ENCODE measurements around the gene PDE4D. TPM values are rescaled to one million over a fixed set of nuclear protein-coding genes. Genes with fewer than 3 reads are reported as not detected.

PDE4D gene
- total and polyA plus RNA-seq, 2 donors (not counting 1 experiment from before 2014, with no cell fraction given), result 14.9 to 171 TPM

- 100% methylated on average over 1 of the region's 4 CpGs for WGBS (ENCODE audit: insufficient coverage)
- Histone ChIP-seq H3K79me2 (ENCODE audit: control insufficient read depth, insufficient read depth, low read length) (no peaks in the 10 kb centered on the region), H3K9ac (ENCODE audit: low read length) (no peak overlapping the region), H3K4me1 (ENCODE audit: control insufficient read depth in 2 of 2, insufficient read depth in 2 of 2, low read length in 2 of 2) (no peaks in the 10 kb centered on the region), H3K9me3 (ENCODE audit: control extremely low read depth in 1 of 3, control insufficient read depth in 2 of 3, insufficient read depth in 1 of 3, low read length in 2 of 3) (peaks cover 0 to 16% (median 14%) of the 10 kb centered on the region in 3 donors), H4K20me1 (ENCODE audit: control insufficient read depth, insufficient read depth, low read length, poor library complexity, severe bottlenecking) (no peaks in the 10 kb centered on the region), H3K27ac (ENCODE audit: low read length in 2 of 2) (no peak overlapping the region), H3K4me3 (ENCODE audit: control extremely low read depth in 1 of 5, extremely low read depth in 1 of 5, insufficient read depth in 1 of 5, low read depth in 2 of 5, low read length in 4 of 5) (no peak overlapping the region), H3K4me2 (replicated peaks; ENCODE audit: low read depth, low read length, poor library complexity, severe bottlenecking) (no peak overlapping the region), H3K36me3 (replicated peaks in 1 of 2; ENCODE audit: control extremely low read depth in 1 of 2, control insufficient read depth in 1 of 2, extremely low read depth in 1 of 2, insufficient read depth in 2 of 2, low read length in 1 of 2) (no peaks in the 10 kb centered on the region), H3K27me3 (replicated peaks in 1 of 4; ENCODE audit: control extremely low read depth in 1 of 4, control insufficient read depth in 3 of 4, insufficient read depth in 4 of 4, low read length in 3 of 4) (no peaks in the 10 kb centered on the region), H2AFZ (ENCODE audit: insufficient read depth, low read depth, low read length, poor library complexity, severe bottlenecking) (no peak overlapping the region)
- H3K4me1 Mint-ChIP-seq, result no peaks in the 10 kb centered on the region
- CTCF ChIA-PET, result interaction anchor here (0.6 to 1.8 kb wide), 4 partner anchors 10 to 521 kb away, joined by 3 to 6 read pairs (median 4); no protein-coding TSS in a partner anchor
- DNase-seq, result no peak
- TF ChIP-seq CTCF (IDR thresholded peaks at IDR 0.05) (no peak), EZH2 (IDR thresholded peaks at IDR 0.05; ENCODE audit: borderline replicate concordance, insufficient read depth, low read depth, low read length, poor library complexity, severe bottlenecking) (no peak)
- peaks cover 4% of the 10 kb centered on the region for H3K9me3 Mint-ChIP-seq (ENCODE audit: insufficient read depth)
- intact Hi-C loops (cut with micrococcal nuclease), result no loop called here
- POLR2A ChIA-PET, result interaction anchor here (0.5 kb wide), 1 partner anchor 1237 kb away, joined by 9 read pairs; no protein-coding TSS in a partner anchor
- ATAC-seq (ENCODE audit: low read depth), result no peak
- no peak overlapping the region for H3K27ac Mint-ChIP-seq
- no peaks in the 10 kb centered on the region for H3K27me3 Mint-ChIP-seq
- no peak overlapping the region for H3K4me3 Mint-ChIP-seq
These were observed 184.1 kb downstream of the PDE4D start for GRCh38 chr5:59709346-59709821.

- Histone ChIP-seq H3K4me1 (ENCODE audit: control insufficient read depth in 2 of 2, insufficient read depth in 2 of 2, low read length in 2 of 2) (no peaks in the 10 kb centered on the region), H3K9me3 (ENCODE audit: control extremely low read depth in 1 of 3, control insufficient read depth in 2 of 3, insufficient read depth in 1 of 3, low read length in 2 of 3) (no peaks in the 10 kb centered on the region), H3K27ac (ENCODE audit: low read length in 2 of 2) (no peak overlapping the region), H3K4me2 (replicated peaks; ENCODE audit: low read depth, low read length, poor library complexity, severe bottlenecking) (no peak overlapping the region), H2AFZ (ENCODE audit: insufficient read depth, low read depth, low read length, poor library complexity, severe bottlenecking) (no peak overlapping the region), H4K20me1 (ENCODE audit: control insufficient read depth, insufficient read depth, low read length, poor library complexity, severe bottlenecking) (no peaks in the 10 kb centered on the region), H3K27me3 (replicated peaks in 1 of 4; ENCODE audit: control extremely low read depth in 1 of 4, control insufficient read depth in 3 of 4, insufficient read depth in 4 of 4, low read length in 3 of 4) (no peaks in the 10 kb centered on the region), H3K9ac (ENCODE audit: low read length) (no peak overlapping the region), H3K36me3 (replicated peaks in 1 of 2; ENCODE audit: control extremely low read depth in 1 of 2, control insufficient read depth in 1 of 2, extremely low read depth in 1 of 2, insufficient read depth in 2 of 2, low read length in 1 of 2) (no peaks in the 10 kb centered on the region), H3K4me3 (ENCODE audit: control extremely low read depth in 1 of 5, extremely low read depth in 1 of 5, insufficient read depth in 1 of 5, low read depth in 2 of 5, low read length in 4 of 5) (no peak overlapping the region), H3K79me2 (ENCODE audit: control insufficient read depth, insufficient read depth, low read length) (no peaks in the 10 kb centered on the region)
- no peaks in the 10 kb centered on the region for H3K9me3 Mint-ChIP-seq (ENCODE audit: insufficient read depth)
- no peak for DNase-seq
- TF ChIP-seq CTCF (IDR thresholded peaks at IDR 0.05), result no peak
- TF ChIP-seq EZH2 (IDR thresholded peaks at IDR 0.05; ENCODE audit: borderline replicate concordance, insufficient read depth, low read depth, low read length, poor library complexity, severe bottlenecking), result no peak
- H3K4me3 Mint-ChIP-seq, result no peak overlapping the region
- 100% methylated on average over 1 of the region's 1 CpG for WGBS (ENCODE audit: insufficient coverage)
- no peak for ATAC-seq (ENCODE audit: low read depth)
- CTCF ChIA-PET, result no interaction called here
- no peaks in the 10 kb centered on the region for H3K27me3 Mint-ChIP-seq
- H3K4me1 Mint-ChIP-seq, result peaks cover 4% of the 10 kb centered on the region
- POLR2A ChIA-PET, result no interaction called here
- no peak overlapping the region for H3K27ac Mint-ChIP-seq
- intact Hi-C loops (cut with micrococcal nuclease), result no loop called here
These were observed 188.6 kb downstream of the PDE4D start for GRCh38 chr5:59704936-59705335.
